HCT116 (cell line): ENCODE data around the gene DOP1A. TPM values are rescaled to one million over a fixed set of nuclear protein-coding genes. Genes with fewer than 3 reads are reported as not detected.

Experiments
- ATAC-seq: fragments of 200-7000 bp; cut with Tn5 transposase; 2 replicates; pipeline ENCODE4 v1.9.1; 2020; ENCODE audit warnings: mild to moderate bottlenecking, moderate library complexity
- BruUV-seq: library from RNA; stranded (reverse); fragments of 400-500 nt; replicated peaks from 2 replicates; lab custom pipeline; 2021; lab: Mats Ljungman, UMichigan
- CTCF ChIA-PET: fragments of 300-600 bp; sonication (Branson Sonifier 250); formaldehyde crosslinking; loops from one replicate; lab custom pipeline; 2021; ENCODE audit warnings: antibody characterized with exemption; lab: Charles Lee
- POLR2A ChIA-PET: fragments of 300-600, 350-600 bp; sonication (Branson Sonifier 250); formaldehyde crosslinking; loops from one replicate; lab custom pipeline; 2021; ENCODE audit warnings: antibody characterized with exemption; lab: Charles Lee
- RAD21 ChIA-PET, 2 experiments: fragments of 300-600 bp; sonication (Branson Sonifier 250); formaldehyde crosslinking; loops; one replicate each; lab custom pipeline; 2023; ENCODE audit warnings: low total read pairs in 2 of 2; ENCODE audit not compliant: uncharacterized antibody in 2 of 2, unreplicated experiment in 2 of 2, low non-redundant PET in 1 of 2; lab: Charles Lee
- DNase-seq: peaks from one replicate; pipeline ENCODE4 v3.0.0-alpha.2; 2010; ENCODE audit warnings: low read depth, low spot score
- H2AFZ ChIP-seq: fragments of 200-600 bp; shearing (Covaris generic), sonication (generic); 2 replicates; pipeline ENCODE4 v1.6.1; 2017; ENCODE audit warnings: low read depth, mixed run types, mixed read lengths, antibody characterized with exemption, low read length; ENCODE audit not compliant: poor library complexity, severe bottlenecking
- H3K27ac ChIP-seq: 2 replicates; pipeline ENCODE4 v1.5.1; 2012; ENCODE audit warnings: low read depth, low read length
- H3K27me3 ChIP-seq: fragments of 200-600 bp; sonication (generic); 2 replicates; pipeline ENCODE4 v1.6.1; 2016; ENCODE audit warnings: mixed run types, low read length, mixed read lengths; ENCODE audit not compliant: insufficient read depth
- H3K36me3 ChIP-seq, 2 experiments: fragments of 200-500 bp in 1 of 2; fragments of 200-600 bp in 1 of 2; sonication (Bioruptor generic) in 1 of 2; sonication (generic) in 1 of 2; 2 replicates each; pipeline versions ENCODE4 v1.5.1 to v1.6.1; 2014 to 2016; ENCODE audit warnings: low read length in 2 of 2, inconsistent platforms in 1 of 2, mixed read lengths in 1 of 2, mixed run types in 1 of 2; ENCODE audit not compliant: insufficient read depth in 2 of 2, control insufficient read depth in 1 of 2
- H3K4me1 ChIP-seq, 2 experiments: fragments of 200-600 bp in 1 of 2; sonication (generic) in 1 of 2; 2 replicates each; pipeline versions ENCODE4 v1.5.1 to v1.6.1; 2012 to 2017; ENCODE audit warnings: low read length in 2 of 2, inconsistent platforms in 1 of 2, mild to moderate bottlenecking in 1 of 2, mixed read lengths in 1 of 2, mixed run types in 1 of 2, moderate library complexity in 1 of 2; ENCODE audit not compliant: insufficient read depth in 2 of 2, control insufficient read depth in 1 of 2
- H3K4me2 ChIP-seq: fragments of 200-600 bp; sonication (generic); 2 replicates; pipeline ENCODE4 v1.6.1; 2017; ENCODE audit warnings: mixed run types, low read length, mixed read lengths
- H3K4me3 ChIP-seq, 2 experiments: fragments of 200-600 bp in 1 of 2; sonication (generic) in 1 of 2; replicated peaks in 1 of 2; 2 replicates each; pipeline ENCODE4 v1.5.1; 2011 to 2016; ENCODE audit warnings: low read length in 2 of 2, control low read depth in 1 of 2, low read depth in 1 of 2, mild to moderate bottlenecking in 1 of 2, mixed read lengths in 1 of 2, mixed run types in 1 of 2
- H3K79me2 ChIP-seq: fragments of 200-600 bp; sonication (generic); 2 replicates; pipeline ENCODE4 v1.6.1; 2017; ENCODE audit warnings: mild to moderate bottlenecking, mixed run types, low read length, moderate library complexity, mixed read lengths; ENCODE audit not compliant: insufficient read depth
- H3K9ac ChIP-seq: fragments of 200-600 bp; sonication (generic); 2 replicates; pipeline ENCODE4 v1.6.1; 2016; ENCODE audit warnings: low read length, mixed read lengths
- H3K9me2 ChIP-seq: fragments of 200-600 bp; sonication (generic), shearing (Covaris generic); 2 replicates; pipeline ENCODE4 v1.6.1; 2017; ENCODE audit warnings: mixed run types, mild to moderate bottlenecking, moderate library complexity; ENCODE audit not compliant: insufficient read depth
- H3K9me3 ChIP-seq, 2 experiments: fragments of 200-500 bp in 1 of 2; fragments of 200-600 bp in 1 of 2; sonication (Bioruptor generic) in 1 of 2; sonication (generic) in 1 of 2; 2 replicates each; pipeline ENCODE4 v1.6.1; 2014 to 2017; ENCODE audit warnings: low read length in 2 of 2, mixed read lengths in 2 of 2, inconsistent platforms in 1 of 2, low read depth in 1 of 2, mild to moderate bottlenecking in 1 of 2, mixed run types in 1 of 2, moderate library complexity in 1 of 2; ENCODE audit not compliant: control insufficient read depth in 1 of 2, insufficient read depth in 1 of 2
- H4K20me1 ChIP-seq: fragments of 200-600 bp; sonication (generic), shearing (Covaris generic); 2 replicates; pipeline ENCODE4 v1.6.1; 2017; ENCODE audit warnings: mixed run types, mild to moderate bottlenecking, moderate library complexity; ENCODE audit not compliant: insufficient read depth
- ATF3 ChIP-seq: IDR thresholded peaks from 2 replicates; pipeline ENCODE4 v1.6.1; 2012
- CBX3 ChIP-seq: IDR thresholded peaks from 2 replicates; pipeline ENCODE4 v1.6.1; 2012; ENCODE audit warnings: low read depth
- ELF1 ChIP-seq: IDR thresholded peaks from 2 replicates; pipeline ENCODE4 v1.6.1; 2012; ENCODE audit warnings: low read depth, borderline replicate concordance
- JUND ChIP-seq: IDR thresholded peaks from 2 replicates; pipeline ENCODE4 v1.6.1; 2012
- MAX ChIP-seq: IDR thresholded peaks from 2 replicates; pipeline ENCODE4 v1.6.1; 2012
- POLR2A ChIP-seq: IDR thresholded peaks from 2 replicates; pipeline ENCODE4 v1.7.0; 2011; ENCODE audit warnings: borderline replicate concordance; ENCODE audit not compliant: insufficient read depth, insufficient read length; ENCODE audit errors: extremely low read depth
- POLR2AphosphoS5 ChIP-seq: IDR thresholded peaks from 2 replicates; pipeline ENCODE4 v1.6.1; 2011; ENCODE audit warnings: mild to moderate bottlenecking, low read depth, low read length, moderate library complexity
- RAD21 ChIP-seq: IDR thresholded peaks from 2 replicates; pipeline ENCODE4 v1.6.1; 2012; ENCODE audit warnings: low read depth, mild to moderate bottlenecking
- REST ChIP-seq: IDR thresholded peaks from 2 replicates; pipeline ENCODE4 v1.6.1; 2012; ENCODE audit warnings: low read depth
- SIN3A ChIP-seq: IDR thresholded peaks from 2 replicates; pipeline ENCODE4 v1.6.1; 2012; ENCODE audit warnings: low read depth
- TCF7L2 ChIP-seq: IDR thresholded peaks from 2 replicates; pipeline ENCODE4 v1.7.0; 2011; ENCODE audit warnings: borderline replicate concordance, inconsistent platforms; ENCODE audit not compliant: insufficient read depth, insufficient read length; ENCODE audit errors: extremely low read depth
- YY1 ChIP-seq: IDR thresholded peaks from 2 replicates; pipeline ENCODE4 v1.6.1; 2011; ENCODE audit warnings: low read length, low read depth, moderate library complexity, mild to moderate bottlenecking; ENCODE audit not compliant: insufficient replicate concordance; ENCODE audit errors: extremely low read depth
- intact Hi-C: fragments of 100-400 bp; cut with micrococcal nuclease; formaldehyde crosslinking; loops from 2 replicates; pipeline ENCODE4 v1.10.0; 2022
- total RNA-seq: library from RNA; stranded (reverse); gene quantifications from one replicate; pipeline ENCODE4 v1.2.1, GENCODE V29; 2021; ENCODE audit not compliant: unreplicated experiment

DOP1A gene
- total RNA-seq, 1 experiment from 2014 or later, result 7.1 TPM

GRCh38 chr6:83083476-83083875, 16.0 kb downstream of the DOP1A start:
- Histone ChIP-seq H3K27ac (no peak overlapping the region), H3K4me3 (no peak overlapping the region), H3K9ac (no peak overlapping the region), H3K9me3 (no peaks in the 10 kb centered on the region), H3K4me1 (no peaks in the 10 kb centered on the region), H3K79me2 (no peaks in the 10 kb centered on the region), H3K36me3 (no peaks in the 10 kb centered on the region), H3K4me2 (no peak overlapping the region), H3K9me2 (no peaks in the 10 kb centered on the region), H2AFZ (no peak overlapping the region), H4K20me1 (no peaks in the 10 kb centered on the region), H3K27me3 (no peaks in the 10 kb centered on the region)
- no peak for DNase-seq
- ChIA-PET CTCF (no interaction called here), RAD21 (no interaction called here), POLR2A (no interaction called here)
- TF ChIP-seq CBX3 (no peak), ELF1 (no peak), YY1 (no peak), SIN3A (no peak)
- no peak for ATAC-seq
- BruUV-seq, result no TSS peak
- intact Hi-C loops, result no loop called here

- H3K79me2 ChIP-seq, result no peaks in the 10 kb centered on the region
- H3K4me3 ChIP-seq, result no peak overlapping the region
- H4K20me1 ChIP-seq, result no peaks in the 10 kb centered on the region
- POLR2A ChIA-PET, result no interaction called here
- RAD21 ChIA-PET, result no interaction called here
- H3K9ac ChIP-seq, result no peak overlapping the region
- no peak overlapping the region for H3K27ac ChIP-seq
- no peaks in the 10 kb centered on the region for H3K36me3 ChIP-seq
- H3K4me1 ChIP-seq, result no peaks in the 10 kb centered on the region
- no peaks in the 10 kb centered on the region for H3K27me3 ChIP-seq
- intact Hi-C loops, result no loop called here
- H3K4me2 ChIP-seq, result no peak overlapping the region
- CTCF ChIA-PET, result no interaction called here
- TF ChIP-seq TCF7L2, result no peak
- TF ChIP-seq ATF3, result no peak
- no peak for TF ChIP-seq POLR2A
- no peak for TF ChIP-seq POLR2AphosphoS5
- TF ChIP-seq REST, result no peak
- no peak for TF ChIP-seq CBX3
- no peak for TF ChIP-seq JUND
- TF ChIP-seq MAX, result no peak
- no peak for TF ChIP-seq RAD21
- no peaks in the 10 kb centered on the region for H3K9me3 ChIP-seq
- ATAC-seq (no peak), DNase-seq (no peak)
- no peaks in the 10 kb centered on the region for H3K9me2 ChIP-seq
- no peak overlapping the region for H2AFZ ChIP-seq
- BruUV-seq, result no TSS peak
Measured at GRCh38 chr6:83086751-83087150, 19.3 kb downstream of the DOP1A start.
